Mesothelial cell of epicardium (in vitro differentiated cells): ENCODE measurements around the gene NFKB1. TPM values are rescaled to one million over a fixed set of nuclear protein-coding genes. Genes with fewer than 3 reads are reported as not detected.

Experiments used
- DNase-seq, 2 experiments: peaks; one replicate each; pipeline ENCODE4 v3.0.0; 2021; ENCODE audit warnings: low spot score in 2 of 2; ENCODE audit not compliant: unreplicated experiment in 2 of 2
- H3K27ac Mint-ChIP-seq: 2 replicates; pipeline ENCODE4 v1.8.0; 2021; ENCODE audit warnings: mixed read lengths
- H3K27me3 Mint-ChIP-seq: 2 replicates; pipeline ENCODE4 v1.8.0; 2021; ENCODE audit warnings: low read depth, mixed read lengths
- H3K36me3 Mint-ChIP-seq: 2 replicates; pipeline ENCODE4 v1.8.0; 2021; ENCODE audit warnings: mixed read lengths
- H3K4me1 Mint-ChIP-seq: 2 replicates; pipeline ENCODE4 v1.8.0; 2021; ENCODE audit warnings: mixed read lengths
- H3K4me3 Mint-ChIP-seq: 2 replicates; pipeline ENCODE4 v1.8.0; 2021; ENCODE audit warnings: mild to moderate bottlenecking, moderate library complexity, mixed read lengths
- H3K9me3 Mint-ChIP-seq: 2 replicates; pipeline ENCODE4 v1.8.0; 2021; ENCODE audit warnings: mixed read lengths
- total RNA-seq: library from RNA; stranded (reverse); gene quantifications from 3 replicates; pipeline ENCODE4 v1.2.1, GENCODE V29; 2021
- TF ChIP-seq, protein P1 (sequence below): fragments of 200-600 bp; sonication (generic); IDR thresholded peaks from one replicate; pipeline ENCODE4 v1.5.0; 2021; ENCODE audit warnings: antibody characterized with exemption; ENCODE audit not compliant: unreplicated experiment

NFKB1 gene
- total RNA-seq, 1 donor from 2014 or later = 30.9 TPM

DNA sequence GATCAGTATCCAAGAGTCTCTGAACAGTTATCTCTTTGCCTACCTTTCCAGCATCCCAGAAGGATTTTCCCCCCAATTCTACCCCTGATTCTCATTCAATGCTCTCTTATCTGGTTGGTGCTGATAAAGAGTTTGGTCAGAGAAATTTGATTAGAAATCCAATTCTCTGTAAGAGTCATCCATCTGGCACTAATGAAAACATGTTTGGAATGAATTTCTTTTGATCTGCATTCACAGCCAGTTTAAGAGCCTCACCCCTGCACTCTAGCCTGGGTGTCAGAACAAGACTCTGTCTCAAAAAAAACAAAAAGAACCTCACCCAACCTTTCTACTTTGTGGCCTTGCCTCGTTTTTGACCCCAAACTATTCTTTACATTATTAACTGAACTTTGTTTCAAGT is 137.5 kb downstream of the NFKB1 start:
- TF ChIP-seq, protein P1, sequence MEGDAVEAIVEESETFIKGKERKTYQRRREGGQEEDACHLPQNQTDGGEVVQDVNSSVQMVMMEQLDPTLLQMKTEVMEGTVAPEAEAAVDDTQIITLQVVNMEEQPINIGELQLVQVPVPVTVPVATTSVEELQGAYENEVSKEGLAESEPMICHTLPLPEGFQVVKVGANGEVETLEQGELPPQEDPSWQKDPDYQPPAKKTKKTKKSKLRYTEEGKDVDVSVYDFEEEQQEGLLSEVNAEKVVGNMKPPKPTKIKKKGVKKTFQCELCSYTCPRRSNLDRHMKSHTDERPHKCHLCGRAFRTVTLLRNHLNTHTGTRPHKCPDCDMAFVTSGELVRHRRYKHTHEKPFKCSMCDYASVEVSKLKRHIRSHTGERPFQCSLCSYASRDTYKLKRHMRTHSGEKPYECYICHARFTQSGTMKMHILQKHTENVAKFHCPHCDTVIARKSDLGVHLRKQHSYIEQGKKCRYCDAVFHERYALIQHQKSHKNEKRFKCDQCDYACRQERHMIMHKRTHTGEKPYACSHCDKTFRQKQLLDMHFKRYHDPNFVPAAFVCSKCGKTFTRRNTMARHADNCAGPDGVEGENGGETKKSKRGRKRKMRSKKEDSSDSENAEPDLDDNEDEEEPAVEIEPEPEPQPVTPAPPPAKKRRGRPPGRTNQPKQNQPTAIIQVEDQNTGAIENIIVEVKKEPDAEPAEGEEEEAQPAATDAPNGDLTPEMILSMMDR = no peak
- H3K4me1 Mint-ChIP-seq = peaks cover 3% of the 10 kb centered on the region
- H3K27me3 Mint-ChIP-seq = no peaks in the 10 kb centered on the region
- no peak overlapping the region for H3K4me3 Mint-ChIP-seq
- DNase-seq = no peak
- no peak overlapping the region for H3K27ac Mint-ChIP-seq
- peaks cover 35% of the 10 kb centered on the region for H3K36me3 Mint-ChIP-seq
- no peaks in the 10 kb centered on the region for H3K9me3 Mint-ChIP-seq

DNA sequence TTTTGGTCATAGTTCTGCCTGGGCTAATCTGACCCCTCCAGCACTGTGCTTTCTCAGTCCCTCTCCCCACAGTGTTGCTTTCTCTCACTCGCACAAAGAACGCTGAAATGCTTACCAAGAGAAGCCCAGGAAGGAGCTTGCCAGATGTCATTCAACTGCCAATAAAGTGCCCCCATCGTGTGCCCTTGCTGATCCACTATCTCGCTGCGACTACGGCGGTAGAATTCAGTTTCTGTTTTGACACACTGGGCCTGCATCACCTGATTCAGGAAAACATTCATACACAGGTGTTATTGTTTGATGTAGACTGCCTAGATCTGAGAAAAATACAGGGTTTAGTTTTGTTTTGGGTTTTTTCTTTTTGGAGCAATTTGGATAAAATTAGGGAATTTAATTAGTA is 138.4 kb downstream of the NFKB1 start:
- H3K9me3 Mint-ChIP-seq = peaks cover 4% of the 10 kb centered on the region
- H3K27ac Mint-ChIP-seq = no peak overlapping the region
- DNase-seq = no peak
- H3K27me3 Mint-ChIP-seq = no peaks in the 10 kb centered on the region
- H3K4me1 Mint-ChIP-seq = peaks cover 3% of the 10 kb centered on the region
- H3K36me3 Mint-ChIP-seq = peaks cover 41% of the 10 kb centered on the region
- H3K4me3 Mint-ChIP-seq = no peak overlapping the region
- TF ChIP-seq, protein P1 = no peak

DNA sequence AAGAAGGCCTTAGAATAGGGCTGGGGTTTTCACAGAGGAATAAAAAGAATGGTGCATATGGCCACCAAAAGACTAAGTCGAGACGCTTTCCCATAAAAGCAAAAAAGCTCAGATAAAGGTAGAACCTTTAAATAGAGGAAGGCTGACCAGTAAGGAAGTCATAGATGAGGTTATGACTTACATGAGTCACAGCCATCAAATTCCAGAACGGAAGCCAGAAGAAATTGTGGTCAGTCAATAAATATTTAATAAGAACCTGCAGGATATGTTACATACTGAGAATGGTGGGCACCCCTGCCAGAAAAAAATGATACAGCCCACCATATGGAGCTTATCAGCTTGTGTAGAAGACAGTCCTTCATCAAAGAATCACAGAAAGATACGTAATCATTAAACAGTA is 139.5 kb downstream of the NFKB1 start:
- no peak for DNase-seq
- Mint-ChIP-seq H3K4me1 (peaks cover 3% of the 10 kb centered on the region), H3K27ac (no peak overlapping the region), H3K27me3 (no peaks in the 10 kb centered on the region), H3K36me3 (peaks cover 47% of the 10 kb centered on the region), H3K4me3 (no peak overlapping the region), H3K9me3 (peaks cover 11% of the 10 kb centered on the region)
- TF ChIP-seq, protein P1 = no peak

DNA sequence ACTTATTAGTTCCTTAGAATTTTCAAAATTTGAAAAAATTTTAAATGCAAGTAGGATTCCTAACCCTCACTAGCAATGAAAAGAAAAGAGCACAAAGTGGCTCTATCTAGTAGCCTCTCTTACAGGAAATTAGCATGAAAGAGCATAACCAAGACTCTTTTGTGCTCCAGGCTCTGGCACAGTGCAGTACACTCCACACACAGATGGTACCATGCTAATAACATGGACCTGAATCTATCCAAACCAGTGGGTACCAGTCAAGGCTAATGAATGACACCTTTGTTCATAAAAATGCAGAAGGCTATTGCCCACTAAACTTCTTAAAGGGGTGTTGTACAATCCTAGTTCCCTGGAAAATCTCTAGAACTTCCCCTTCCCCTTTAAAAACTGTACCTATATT is 140.6 kb downstream of the NFKB1 start:
- Mint-ChIP-seq H3K27me3 (no peaks in the 10 kb centered on the region), H3K9me3 (peaks cover 14% of the 10 kb centered on the region), H3K4me3 (no peak overlapping the region), H3K36me3 (peaks cover 53% of the 10 kb centered on the region), H3K27ac (no peak overlapping the region), H3K4me1 (peaks cover 3% of the 10 kb centered on the region)
- DNase-seq = no peak
- TF ChIP-seq, protein P1 = no peak

DNA sequence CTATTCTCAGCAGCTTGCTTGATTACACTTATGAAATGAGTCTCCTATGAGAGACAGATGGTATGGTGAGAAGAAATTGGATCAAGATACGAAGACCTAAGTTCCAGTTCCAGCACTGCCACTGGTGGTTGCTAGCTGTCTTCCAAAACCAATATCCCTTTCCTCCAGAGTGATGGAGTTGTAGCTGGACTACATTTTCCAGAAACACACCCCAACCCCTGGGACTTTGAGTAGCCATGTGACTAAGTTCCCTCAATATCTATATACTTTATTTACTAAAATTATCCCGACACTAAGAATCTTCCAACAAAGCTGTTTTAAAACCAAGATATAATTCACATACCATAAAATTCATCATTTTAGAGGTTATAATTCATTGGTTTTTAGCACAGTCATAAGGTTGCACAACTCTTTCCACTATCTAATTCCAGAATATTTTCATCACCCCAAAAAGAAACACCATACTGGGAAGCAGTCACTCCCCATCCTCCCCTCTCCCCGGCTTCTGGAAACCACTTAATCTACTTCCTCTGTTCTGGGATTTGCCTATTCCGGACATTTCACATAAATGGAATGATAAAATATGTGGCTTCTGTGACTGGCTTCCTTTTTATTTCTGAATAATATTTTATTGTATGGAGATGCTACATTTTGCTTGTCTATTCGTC is 141.6 kb downstream of the NFKB1 start:
- Mint-ChIP-seq H3K27me3 (no peaks in the 10 kb centered on the region), H3K9me3 (peaks cover 14% of the 10 kb centered on the region), H3K4me3 (no peak overlapping the region), H3K27ac (no peak overlapping the region), H3K36me3 (peaks cover 44% of the 10 kb centered on the region), H3K4me1 (peaks cover 3% of the 10 kb centered on the region)
- TF ChIP-seq, protein P1 = no peak
- no peak for DNase-seq
